ENCODE data around the gene IFNL3. TPM values are rescaled to one million over a fixed set of nuclear protein-coding genes. Genes with fewer than 3 reads are reported as not detected.
"Not testable (repeated sequence)": the region's sequence is repeated elsewhere in the genome, so short reads cannot be mapped to it uniquely, and the experiment has no call there.

The IFNL3 gene
- polyA plus RNA-seq, 4 donors, result not detected

DNA sequence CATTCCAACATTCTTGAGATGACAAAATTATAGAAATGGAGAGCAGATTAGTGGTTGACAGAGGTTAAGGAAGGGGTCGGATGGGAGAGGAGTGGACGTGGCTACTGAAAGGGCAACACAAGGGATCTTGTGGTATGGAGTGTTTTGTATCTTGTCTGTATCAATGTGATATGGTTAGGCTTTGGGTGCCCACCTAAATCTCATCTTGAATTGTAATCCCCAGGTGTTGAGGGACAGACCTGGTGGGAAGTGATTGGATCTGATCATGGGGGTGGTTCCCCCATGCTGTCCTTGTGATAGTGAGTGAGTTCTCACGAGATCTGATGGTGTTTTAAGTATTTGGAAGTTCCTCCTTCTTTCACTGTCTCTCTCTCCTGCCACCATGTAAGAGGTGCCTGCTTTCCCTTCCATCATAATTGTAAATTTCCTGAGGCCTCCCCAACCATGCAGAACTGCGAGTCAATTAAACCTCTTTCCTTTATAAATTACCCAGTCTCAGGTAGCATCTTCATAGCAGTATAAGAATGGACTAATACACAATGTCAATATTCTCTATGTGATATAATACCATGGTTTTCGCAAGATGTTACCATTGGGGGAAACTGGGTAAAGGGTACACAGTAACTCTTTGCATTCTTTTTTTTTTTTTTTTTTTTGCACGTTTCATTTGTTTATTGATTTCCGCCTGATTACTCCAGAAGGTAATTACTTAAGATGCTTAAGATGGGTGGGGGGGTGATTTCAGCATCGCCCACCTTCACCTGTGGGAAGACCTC, 8.8 kb upstream of the IFNL3 start:
- DNase-seq (ENCODE audit: low read depth in 4 of 4, low spot score in 2 of 4), result no peak

GRCh38 chr19:39252458-39252857, 7.7 kb upstream of the IFNL3 start:
- DNase-seq (ENCODE audit: low read depth in 4 of 4, low spot score in 2 of 4), result no peak

DNA sequence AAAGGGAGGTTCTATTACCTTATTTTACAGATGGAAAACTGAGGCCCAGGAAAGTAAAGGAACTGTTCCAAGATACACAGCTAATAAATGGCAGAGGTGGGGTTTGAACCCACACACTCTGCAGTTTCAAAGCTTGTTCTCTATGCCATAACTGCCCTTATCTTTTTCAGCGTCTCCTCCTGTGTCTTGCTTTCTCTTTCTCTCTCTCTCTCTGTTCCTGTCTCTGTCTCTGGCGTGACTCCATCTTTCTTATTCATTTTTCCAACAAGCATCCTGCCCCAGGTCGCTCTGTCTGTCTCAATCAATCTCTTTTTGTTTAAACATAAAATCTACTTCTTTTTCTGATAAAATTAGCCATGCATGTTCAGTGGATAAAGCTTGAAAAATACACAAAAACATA, 7.0 kb upstream of the IFNL3 start:
- no peak for DNase-seq (ENCODE audit: low read depth in 4 of 4, low spot score in 2 of 4)

DNA sequence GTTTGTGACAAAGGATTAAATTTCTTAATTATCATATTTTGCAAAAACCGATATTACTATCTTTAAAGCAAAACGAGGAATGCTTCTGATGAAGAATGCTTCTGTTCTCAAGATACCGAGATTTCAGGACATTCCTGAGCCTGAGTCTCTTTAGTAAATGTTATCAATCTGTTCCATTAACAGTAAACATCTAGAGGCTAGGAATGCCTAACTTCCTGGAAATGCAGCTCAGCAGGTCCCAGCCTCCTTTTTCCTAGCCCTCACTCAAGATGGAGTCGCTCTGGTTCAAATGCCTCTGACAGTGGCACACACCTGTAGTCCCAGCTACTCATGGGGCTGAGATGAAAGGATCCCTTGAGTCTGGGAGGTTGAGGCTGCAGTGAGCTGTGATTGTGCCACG, 6.3 kb upstream of the IFNL3 start:
- no peak for DNase-seq (ENCODE audit: low read depth in 4 of 4, low spot score in 2 of 4)

GRCh38 chr19:39248806-39249205, 4.0 kb upstream of the IFNL3 start, which contains the start of gene IFNL4:
Gene IFNL4 (minus strand): TSS chr19:39248856.
- DNase-seq (ENCODE audit: low read depth in 4 of 4, low spot score in 2 of 4), result no peak

- no peak for DNase-seq (ENCODE audit: low read depth in 4 of 4, low spot score in 2 of 4)
Measured at GRCh38 chr19:39247701-39248664, 3.2 kb upstream of the IFNL3 start.

DNA sequence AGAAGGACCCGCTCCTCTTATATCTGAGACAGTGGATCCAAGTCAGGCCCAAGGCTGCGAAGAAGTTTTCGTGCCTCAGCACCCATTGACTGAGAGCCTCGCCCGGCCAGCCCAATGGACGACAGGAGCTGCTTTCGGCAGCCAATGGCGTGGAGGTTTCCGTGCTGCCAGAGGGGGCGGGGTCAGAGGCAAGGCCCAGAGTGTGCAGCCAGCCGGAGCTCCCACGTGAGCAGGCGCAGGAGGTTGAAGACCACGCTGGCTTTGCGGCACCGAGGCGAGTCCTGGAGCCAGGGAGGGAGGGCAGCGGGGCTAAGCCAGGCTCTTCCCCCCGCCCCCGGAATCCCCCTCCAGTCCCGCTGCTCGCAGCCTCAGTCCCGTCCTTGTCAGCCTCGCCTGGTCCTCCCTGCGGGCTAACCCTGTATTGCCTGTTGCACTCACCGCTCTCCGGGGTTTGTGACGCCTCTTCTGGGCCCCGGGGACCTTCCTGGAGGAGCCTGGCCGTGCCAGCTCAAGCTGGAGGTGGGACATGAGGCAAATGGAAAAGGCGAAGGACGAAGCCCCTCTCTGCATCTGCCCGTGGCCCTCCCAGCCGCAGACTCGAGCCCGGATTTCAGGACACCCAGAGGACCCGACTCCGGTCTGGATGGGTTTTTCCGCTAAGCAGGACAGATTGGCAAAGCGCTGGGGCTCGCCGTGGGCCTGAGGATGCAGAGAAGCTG, 2.3 kb upstream of the IFNL3 start:
- no peak for DNase-seq (ENCODE audit: low read depth in 4 of 4, low spot score in 2 of 4)

GRCh38 chr19:39245166-39245565, 360 bp upstream of the IFNL3 start:
- DNase-seq (ENCODE audit: low read depth in 4 of 4, low spot score in 2 of 4), result not testable (repeated sequence)

DNA sequence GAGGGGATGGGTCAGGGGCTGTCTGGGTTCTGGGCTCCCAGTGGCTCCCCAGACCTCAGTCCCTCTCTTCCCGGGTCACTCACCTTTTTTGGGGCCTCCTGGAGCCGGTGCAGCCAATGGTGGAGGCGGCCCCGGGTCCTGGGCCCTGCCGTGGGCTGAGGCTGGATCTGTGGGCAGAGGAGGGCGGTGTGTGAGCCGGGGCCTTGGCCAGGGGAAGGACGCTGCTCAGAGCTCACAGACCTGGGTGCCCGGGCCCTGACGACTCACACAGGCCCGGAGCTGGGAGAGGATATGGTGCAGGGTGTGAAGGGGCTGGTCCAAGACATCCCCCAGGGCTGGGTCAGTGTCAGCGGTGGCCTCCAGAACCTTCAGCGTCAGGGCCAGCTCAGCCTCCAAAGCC, 1.1 kb downstream of the IFNL3 start:
- not testable (repeated sequence) for DNase-seq (ENCODE audit: low read depth in 4 of 4, low spot score in 2 of 4)

DNA sequence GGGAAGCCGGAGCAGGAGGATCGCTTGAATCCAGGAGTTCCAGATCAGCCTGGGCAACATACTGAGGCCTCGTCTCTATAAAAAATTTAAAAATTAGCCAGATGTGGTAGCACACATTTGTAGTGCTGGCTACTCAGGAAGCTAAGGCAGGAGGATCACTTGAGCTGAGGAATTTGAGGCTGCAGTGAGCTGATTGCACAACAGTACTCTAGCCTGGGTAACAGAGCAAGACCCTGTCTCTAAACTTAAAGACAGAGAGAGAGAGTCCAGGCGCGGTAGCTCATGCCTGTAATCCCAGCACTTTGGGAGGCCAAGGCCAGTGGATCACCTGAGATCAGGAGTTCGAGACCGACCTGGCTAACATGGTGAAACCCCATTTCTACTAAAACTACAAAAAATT, 4.4 kb downstream of the IFNL3 start:
- no peak for DNase-seq (ENCODE audit: low read depth in 4 of 4, low spot score in 2 of 4)

GRCh38 chr19:39238944-39239343, 5.9 kb downstream of the IFNL3 start:
- DNase-seq (ENCODE audit: low read depth in 4 of 4, low spot score in 2 of 4), result no peak

GRCh38 chr19:39238209-39238608, 6.6 kb downstream of the IFNL3 start:
- no peak for DNase-seq (ENCODE audit: low read depth in 4 of 4, low spot score in 2 of 4)

GRCh38 chr19:39237200-39238184, 7.3 kb downstream of the IFNL3 start:
- DNase-seq (ENCODE audit: low read depth in 4 of 4, low spot score in 2 of 4), result no peak

- DNase-seq (ENCODE audit: low read depth in 4 of 4, low spot score in 2 of 4), result no peak
Measured at GRCh38 chr19:39236527-39236926, 8.3 kb downstream of the IFNL3 start.

GRCh38 chr19:39232708-39233107, 12.1 kb downstream of the IFNL3 start:
- DNase-seq (ENCODE audit: low read depth in 4 of 4, low spot score in 2 of 4), result no peak

GRCh38 chr19:39230096-39230764, 14.6 kb downstream of the IFNL3 start:
- no peak for DNase-seq (ENCODE audit: low read depth in 4 of 4, low spot score in 2 of 4)

GRCh38 chr19:39224910-39225309, 19.9 kb downstream of the IFNL3 start:
- no peak for DNase-seq (ENCODE audit: low read depth in 4 of 4, low spot score in 2 of 4)

DNA sequence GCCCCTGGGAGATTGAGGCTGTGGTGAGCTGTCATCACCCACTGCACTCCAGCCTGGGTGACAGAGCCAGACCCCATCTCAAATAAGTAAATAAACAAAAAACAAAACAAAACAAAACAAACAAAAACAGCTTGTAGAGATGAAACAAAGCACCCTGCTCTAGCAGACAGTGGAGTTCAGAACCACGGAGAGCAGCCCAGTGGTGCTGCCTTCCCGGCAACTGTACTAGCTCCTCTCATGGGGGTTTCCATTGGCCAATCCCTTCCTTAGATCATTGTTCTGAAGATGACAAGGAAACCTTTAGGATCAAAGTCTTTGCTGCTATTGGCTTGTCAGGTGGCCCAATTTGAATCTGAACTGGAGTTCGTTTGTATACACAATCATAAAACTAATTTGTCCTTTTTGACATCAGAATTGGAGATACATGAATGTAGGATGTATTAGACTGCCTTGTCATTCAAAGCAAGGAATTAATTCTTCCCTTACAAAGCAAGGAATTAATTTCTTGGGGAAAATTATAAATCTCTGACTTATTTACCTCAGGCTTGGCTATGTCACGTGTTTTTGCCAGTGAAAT, 21.0 kb downstream of the IFNL3 start:
- peak in 2 of 4 donors; percentile 16 to 48 for DNase-seq (ENCODE audit: low read depth in 4 of 4, low spot score in 2 of 4)

- not testable (repeated sequence) for DNase-seq (ENCODE audit: low read depth in 4 of 4, low spot score in 2 of 4)
Measured at GRCh38 chr19:39219108-39219507, 25.7 kb downstream of the IFNL3 start.

Data from left renal cortex interstitium (tissue), 4 donors.